ENCODE measurements around the gene CYFIP2. TPM values are rescaled to one million over a fixed set of nuclear protein-coding genes. Genes with fewer than 3 reads are reported as not detected.

CYFIP2 gene
- total and polyA plus RNA-seq, 8 donors: 14.8 to 162 (median 24.4) TPM

GRCh38 chr5:157252711-157253465 is 13.0 kb upstream of the CYFIP2 start:
- no peaks in the 10 kb centered on the region for H3K9me3 ChIP-seq
- no peak overlapping the region for H3K4me3 ChIP-seq
- intact Hi-C loops (cut with DNase I; ENCODE audit: low total_unique reads): loop anchor here (5.0 kb wide), 1 partner anchor 59 kb away; no protein-coding TSS in a partner anchor
- no peaks in the 10 kb centered on the region for H3K36me3 ChIP-seq
- 49 to 68% (median 55%) methylated on average over 4 of the region's 4 CpGs for WGBS, 5 donors
- TF ChIP-seq POLR2A (IDR thresholded peaks at IDR 0.05): no peak
- no peak for TF ChIP-seq CTCF (IDR thresholded peaks at IDR 0.05)
- no peak for TF ChIP-seq EP300 (IDR thresholded peaks at IDR 0.05)
- peak overlapping the region in 2 of 5 donors; percentile 11 to 12 for H3K27ac ChIP-seq
- H3K27me3 ChIP-seq: no peaks in the 10 kb centered on the region
- H3K4me1 ChIP-seq: peaks cover 0 to 15% (median 3%) of the 10 kb centered on the region in 4 donors
- DNase-seq: peak in 1 of 2 donors; percentile 55

- Histone ChIP-seq H3K9me3 (no peaks in the 10 kb centered on the region), H3K4me3 (no peak overlapping the region), H3K36me3 (no peaks in the 10 kb centered on the region), H3K27me3 (no peaks in the 10 kb centered on the region), H3K4me1 (peaks cover 0 to 15% (median 3%) of the 10 kb centered on the region in 4 donors), H3K27ac (no peak overlapping the region)
- peak in 5 of 7 experiments; percentile 69 to 79 (median 75) for TF ChIP-seq CTCF (IDR thresholded peaks at IDR 0.05)
- peak in 1 of 3 donors; percentile 15 for TF ChIP-seq POLR2AphosphoS5 (IDR thresholded peaks at IDR 0.05)
- no peak for TF ChIP-seq EP300 (IDR thresholded peaks at IDR 0.05)
- WGBS, 5 donors: 1 to 6% (median 4%) methylated on average over 2 of the region's 2 CpGs
- intact Hi-C loops (cut with DNase I; ENCODE audit: low total_unique reads): loop anchor here (5.0 kb wide), 1 partner anchor 59 kb away; no protein-coding TSS in a partner anchor
- DNase-seq: peak; percentile 47 to 70
Measured at GRCh38 chr5:157253547-157253946, 12.4 kb upstream of the CYFIP2 start.

GRCh38 chr5:157258450-157258849 is 7.5 kb upstream of the CYFIP2 start:
- intact Hi-C loops (cut with DNase I; ENCODE audit: low total_unique reads): no loop called here
- no peaks in the 10 kb centered on the region for H3K36me3 ChIP-seq
- no peak overlapping the region for H3K27ac ChIP-seq
- H3K4me3 ChIP-seq: no peak overlapping the region
- no peaks in the 10 kb centered on the region for H3K9me3 ChIP-seq
- peaks cover 0 to 6% (median 3%) of the 10 kb centered on the region in 4 donors for H3K4me1 ChIP-seq
- WGBS, 5 donors: 91 to 95% (median 93%) methylated on average over 6 of the region's 6 CpGs
- H3K27me3 ChIP-seq: no peaks in the 10 kb centered on the region
- no peak for DNase-seq
- TF ChIP-seq CTCF (IDR thresholded peaks at IDR 0.05): no peak
- TF ChIP-seq POLR2A (IDR thresholded peaks at IDR 0.05): no peak
- no peak for TF ChIP-seq EP300 (IDR thresholded peaks at IDR 0.05)
- no peak for TF ChIP-seq POLR2AphosphoS5 (IDR thresholded peaks at IDR 0.05)

GRCh38 chr5:157259699-157260098 is 6.2 kb upstream of the CYFIP2 start:
- intact Hi-C loops (cut with DNase I; ENCODE audit: low total_unique reads): no loop called here
- 77 to 88% (median 85%) methylated on average over 4 of the region's 4 CpGs for WGBS, 5 donors

More at GRCh38 chr5:157259699-157260098, 6.2 kb upstream of the CYFIP2 start:
- H3K27me3 ChIP-seq: no peaks in the 10 kb centered on the region
- H3K4me3 ChIP-seq: no peak overlapping the region
- TF ChIP-seq POLR2AphosphoS5 (IDR thresholded peaks at IDR 0.05) (no peak), EP300 (IDR thresholded peaks at IDR 0.05) (no peak), CTCF (IDR thresholded peaks at IDR 0.05) (no peak), POLR2A (IDR thresholded peaks at IDR 0.05) (no peak)
- no peaks in the 10 kb centered on the region for H3K36me3 ChIP-seq
- H3K27ac ChIP-seq: no peak overlapping the region
- no peak for DNase-seq
- H3K9me3 ChIP-seq: no peaks in the 10 kb centered on the region
- peaks cover 0 to 4% (median 0%) of the 10 kb centered on the region in 4 donors for H3K4me1 ChIP-seq

Data from stomach (tissue), 9 donors.